BE2C (cell line): Measurements from ENCODE around the gene NOL7.

Experiments
- DNase-seq: peaks from one replicate; pipeline ENCODE4 v3.0.0-alpha.2; 2020
- H3K27me3 ChIP-seq: fragments of 250-450 bp; sonication (Bioruptor Pico); 2 replicates; pipeline ENCODE4 v1.5.1; 2020; ENCODE audit warnings: mild to moderate bottlenecking
- H3K36me3 ChIP-seq: fragments of 250-450 bp; sonication (Bioruptor Pico); 2 replicates; pipeline ENCODE4 v1.5.1; 2020; ENCODE audit warnings: mild to moderate bottlenecking
- H3K4me1 ChIP-seq: fragments of 250-450 bp; sonication (Bioruptor Pico); 2 replicates; pipeline ENCODE4 v1.5.1; 2020
- H3K4me3 ChIP-seq: 2 replicates; pipeline ENCODE4 v1.5.1; 2011; ENCODE audit warnings: low read depth, low read length
- H3K9me3 ChIP-seq: fragments of 250-450 bp; sonication (Bioruptor Pico); 2 replicates; pipeline ENCODE4 v1.5.1; 2020
- TF ChIP-seq, protein P1 (sequence below): IDR thresholded peaks from 2 replicates; pipeline ENCODE4 v1.5.1; 2012; ENCODE audit warnings: mild to moderate bottlenecking, low read depth, low read length

NOL7 gene

DNA sequence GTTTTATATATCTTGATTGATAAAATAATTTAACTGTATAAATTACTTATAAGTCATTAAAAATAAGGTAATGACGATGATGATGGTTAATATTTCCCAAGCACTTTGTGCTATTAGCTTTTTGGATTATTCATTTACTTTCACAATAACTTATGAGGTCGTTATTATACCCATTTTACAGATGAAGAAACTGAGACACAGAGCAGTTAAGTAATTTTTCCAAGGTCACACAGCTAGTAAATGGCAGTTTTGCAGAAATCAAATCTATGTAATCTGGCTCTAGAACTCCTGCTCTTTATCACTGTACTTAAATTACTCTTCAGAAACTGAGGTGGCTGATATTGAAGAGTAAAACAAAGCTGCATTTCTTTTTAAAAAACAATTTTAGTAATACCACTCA, 18.2 kb downstream of the NOL7 start:
- H3K36me3 ChIP-seq, result peaks cover 13% of the 10 kb centered on the region
- no peak overlapping the region for H3K4me3 ChIP-seq
- TF ChIP-seq, protein P1, sequence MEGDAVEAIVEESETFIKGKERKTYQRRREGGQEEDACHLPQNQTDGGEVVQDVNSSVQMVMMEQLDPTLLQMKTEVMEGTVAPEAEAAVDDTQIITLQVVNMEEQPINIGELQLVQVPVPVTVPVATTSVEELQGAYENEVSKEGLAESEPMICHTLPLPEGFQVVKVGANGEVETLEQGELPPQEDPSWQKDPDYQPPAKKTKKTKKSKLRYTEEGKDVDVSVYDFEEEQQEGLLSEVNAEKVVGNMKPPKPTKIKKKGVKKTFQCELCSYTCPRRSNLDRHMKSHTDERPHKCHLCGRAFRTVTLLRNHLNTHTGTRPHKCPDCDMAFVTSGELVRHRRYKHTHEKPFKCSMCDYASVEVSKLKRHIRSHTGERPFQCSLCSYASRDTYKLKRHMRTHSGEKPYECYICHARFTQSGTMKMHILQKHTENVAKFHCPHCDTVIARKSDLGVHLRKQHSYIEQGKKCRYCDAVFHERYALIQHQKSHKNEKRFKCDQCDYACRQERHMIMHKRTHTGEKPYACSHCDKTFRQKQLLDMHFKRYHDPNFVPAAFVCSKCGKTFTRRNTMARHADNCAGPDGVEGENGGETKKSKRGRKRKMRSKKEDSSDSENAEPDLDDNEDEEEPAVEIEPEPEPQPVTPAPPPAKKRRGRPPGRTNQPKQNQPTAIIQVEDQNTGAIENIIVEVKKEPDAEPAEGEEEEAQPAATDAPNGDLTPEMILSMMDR, result no peak
- no peaks in the 10 kb centered on the region for H3K27me3 ChIP-seq
- no peaks in the 10 kb centered on the region for H3K9me3 ChIP-seq
- H3K4me1 ChIP-seq, result no peaks in the 10 kb centered on the region
- no peak for DNase-seq

DNA sequence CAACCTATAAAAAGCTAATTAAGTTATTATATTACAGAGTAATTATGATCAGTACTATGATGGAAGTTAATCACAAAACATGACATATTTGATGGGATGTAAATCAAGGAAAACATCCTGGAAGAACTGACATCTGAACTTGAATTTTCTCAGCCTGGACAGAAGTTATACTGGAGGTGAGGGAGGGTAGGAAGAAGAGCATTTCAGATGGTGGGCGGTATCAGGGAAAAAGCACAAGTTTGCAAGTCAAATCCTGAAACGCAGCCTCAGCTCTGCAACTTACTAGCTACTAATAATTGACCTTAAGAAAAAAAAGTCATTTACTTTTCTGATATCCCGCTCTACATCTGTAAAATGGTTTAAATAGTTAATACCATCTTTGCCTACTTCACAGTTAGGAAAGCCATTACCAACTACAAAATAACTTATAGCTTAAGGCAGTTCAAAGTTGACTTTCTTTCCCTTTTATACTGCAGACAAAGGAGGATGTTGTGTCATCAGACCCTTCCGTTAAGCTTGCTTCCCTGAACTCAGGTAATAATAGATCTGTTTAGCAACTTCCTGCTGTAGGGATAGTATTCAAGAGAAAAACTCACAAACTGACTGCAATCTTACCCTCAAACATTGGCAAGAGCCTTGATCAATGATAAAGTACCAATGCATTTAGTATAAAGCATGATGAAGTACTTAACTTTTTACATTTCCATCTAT, 21.0 kb downstream of the NOL7 start:
- Histone ChIP-seq H3K36me3 (peaks cover 11% of the 10 kb centered on the region), H3K27me3 (no peaks in the 10 kb centered on the region), H3K9me3 (no peaks in the 10 kb centered on the region), H3K4me3 (no peak overlapping the region), H3K4me1 (no peaks in the 10 kb centered on the region)
- no peak for DNase-seq
- TF ChIP-seq, protein P1, result no peak

DNA sequence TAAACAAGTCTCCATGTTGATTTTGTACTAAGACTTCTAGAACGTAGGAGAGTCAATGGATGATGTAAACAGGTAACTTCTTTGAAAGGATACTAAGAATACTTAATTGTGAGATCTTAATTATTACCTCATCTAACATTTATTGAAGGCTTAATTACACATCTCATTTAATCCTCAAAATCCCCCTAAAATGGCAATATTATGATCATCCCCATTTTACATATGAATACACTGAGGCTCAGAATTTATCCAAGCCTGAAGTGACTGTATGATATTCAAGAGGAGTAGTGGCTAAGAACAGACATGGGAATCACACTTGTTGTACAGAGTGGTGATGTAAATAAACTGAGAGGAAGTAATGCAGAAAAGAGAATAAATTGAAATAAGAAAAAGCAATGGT, 22.9 kb downstream of the NOL7 start:
- Histone ChIP-seq H3K4me1 (no peaks in the 10 kb centered on the region), H3K9me3 (no peaks in the 10 kb centered on the region), H3K4me3 (no peak overlapping the region), H3K27me3 (no peaks in the 10 kb centered on the region), H3K36me3 (peaks cover 5% of the 10 kb centered on the region)
- DNase-seq, result no peak
- TF ChIP-seq, protein P1, result no peak

DNA sequence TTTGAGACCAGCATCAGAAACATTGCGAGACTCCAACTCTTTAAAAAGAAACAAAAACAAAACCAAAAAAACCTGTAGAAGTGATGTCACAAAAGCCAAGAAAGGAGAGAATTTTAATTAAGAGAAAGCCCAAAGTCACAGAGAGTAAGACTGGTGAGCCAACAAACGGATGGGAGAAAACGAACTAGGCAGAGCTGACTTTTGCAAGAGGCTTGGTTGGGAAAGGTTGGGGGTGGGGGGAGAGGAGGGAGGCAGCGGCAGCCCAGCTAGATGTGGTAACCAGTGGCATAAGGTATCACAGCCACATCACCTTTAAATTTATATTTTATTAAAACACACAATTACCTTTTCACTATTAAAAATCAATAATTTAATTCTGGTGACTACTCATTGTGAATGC, 23.5 kb downstream of the NOL7 start:
- no peaks in the 10 kb centered on the region for H3K27me3 ChIP-seq
- TF ChIP-seq, protein P1, result no peak
- no peak for DNase-seq
- no peaks in the 10 kb centered on the region for H3K4me1 ChIP-seq
- H3K4me3 ChIP-seq, result no peak overlapping the region
- peaks cover 5% of the 10 kb centered on the region for H3K36me3 ChIP-seq
- no peaks in the 10 kb centered on the region for H3K9me3 ChIP-seq

DNA sequence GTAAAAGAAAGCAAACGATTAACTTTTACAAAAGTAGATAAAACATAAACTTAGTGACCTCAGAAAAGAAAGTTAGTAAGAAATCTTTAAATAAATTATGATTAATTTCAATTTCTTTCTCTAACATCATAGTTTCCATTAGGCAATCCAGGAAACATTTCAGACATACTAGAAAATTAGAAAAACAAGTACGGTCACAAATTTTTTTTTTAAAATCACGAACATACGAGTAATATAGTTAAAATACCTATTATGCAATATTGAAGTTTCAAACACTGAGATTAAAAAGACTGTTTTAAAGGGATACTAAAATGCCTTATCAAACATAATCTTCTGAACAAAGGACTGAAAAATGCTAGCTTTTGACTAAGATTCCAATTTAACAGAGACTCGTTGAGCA, 26.2 kb downstream of the NOL7 start:
- Histone ChIP-seq H3K27me3 (no peaks in the 10 kb centered on the region), H3K4me1 (no peaks in the 10 kb centered on the region), H3K9me3 (no peaks in the 10 kb centered on the region), H3K36me3 (peaks cover 5% of the 10 kb centered on the region), H3K4me3 (no peak overlapping the region)
- TF ChIP-seq, protein P1, result no peak
- no peak for DNase-seq

DNA sequence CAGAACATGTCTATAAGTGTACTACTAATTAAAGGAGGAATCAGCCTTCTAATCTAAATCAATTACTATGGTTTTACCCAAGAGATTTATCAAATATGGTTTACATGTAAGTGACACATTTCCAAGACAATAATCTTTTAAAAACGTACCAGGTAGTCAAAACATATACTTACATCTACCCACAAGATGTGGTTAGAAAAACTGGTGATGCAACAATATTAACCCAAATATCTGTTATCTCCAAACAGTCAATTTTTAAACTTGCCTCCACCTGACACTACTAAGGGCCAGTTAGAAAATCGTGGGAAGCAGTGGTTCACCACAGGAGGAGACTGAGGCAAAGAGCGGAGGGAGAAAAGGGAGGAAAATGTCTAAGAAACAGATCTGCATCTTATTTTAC, 28.0 kb downstream of the NOL7 start:
- TF ChIP-seq, protein P1, result no peak
- H3K36me3 ChIP-seq, result peaks cover 5% of the 10 kb centered on the region

More for the DNA sequence above, 28.0 kb downstream of the NOL7 start:
- Histone ChIP-seq H3K4me1 (no peaks in the 10 kb centered on the region), H3K4me3 (no peak overlapping the region), H3K27me3 (no peaks in the 10 kb centered on the region), H3K9me3 (no peaks in the 10 kb centered on the region)
- DNase-seq, result no peak
